HEK293 (cell line): ENCODE data around the gene ZMPSTE24.

Experiments
- CTCF ChIA-PET: fragments of 350-600 bp; formaldehyde crosslinking; extraction: SDS; loops from one replicate; lab custom pipeline; 2021; ENCODE audit warnings: antibody characterized with exemption; lab: Yijun Ruan, JAX
- POLR2A ChIA-PET: fragments of 300-600 bp; formaldehyde crosslinking; extraction: SDS; loops from one replicate; lab custom pipeline; 2020; ENCODE audit warnings: antibody characterized with exemption, inconsistent platforms; lab: Yijun Ruan, JAX
- H3K27ac ChIP-seq: fragments of 200-500 bp; sonication (Bioruptor generic); 2 replicates; pipeline ENCODE4 v1.5.1; 2014; ENCODE audit warnings: low read depth, low read length, control low read depth, inconsistent platforms; ENCODE audit errors: extremely low read depth
- H3K36me3 ChIP-seq, 2 experiments: fragments of 200-500 bp in 1 of 2; sonication (Bioruptor generic) in 1 of 2; 1 replicate in 1 of 2; 2 replicates in 1 of 2; pipeline ENCODE4 v1.5.1; 2014 to 2017; ENCODE audit warnings: inconsistent platforms in 2 of 2, low read length in 2 of 2; ENCODE audit not compliant: control insufficient read depth in 2 of 2, insufficient read depth in 1 of 2
- H3K4me1 ChIP-seq: fragments of 200-500 bp; sonication (Bioruptor generic); 2 replicates; pipeline ENCODE4 v1.5.1; 2014; ENCODE audit warnings: mild to moderate bottlenecking, low read length, inconsistent platforms; ENCODE audit not compliant: control insufficient read depth, insufficient read depth
- H3K4me3 ChIP-seq: 2 replicates; pipeline ENCODE4 v1.5.1; 2011; ENCODE audit warnings: low read depth, mild to moderate bottlenecking, control low read depth, low read length, moderate library complexity
- H3K9me3 ChIP-seq: fragments of 200-500 bp; sonication (Bioruptor generic); 2 replicates; pipeline ENCODE4 v1.5.1; 2014; ENCODE audit warnings: low read depth, low read length, inconsistent platforms; ENCODE audit not compliant: control insufficient read depth, insufficient read depth
- KLF10 ChIP-seq: fragments of 450-650 bp; IDR thresholded peaks from 2 replicates; pipeline ENCODE4 v1.5.1; 2018; ENCODE audit warnings: missing biosample characterization, mild to moderate bottlenecking, missing genetic modification characterization
- MYNN ChIP-seq: fragments of 450-650 bp; formaldehyde crosslinking; IDR thresholded peaks from 2 replicates; pipeline ENCODE4 v1.5.1; 2016; ENCODE audit warnings: missing biosample characterization, missing genetic modification characterization, borderline replicate concordance
- PRDM1 ChIP-seq: fragments of 450-650 bp; formaldehyde crosslinking; IDR thresholded peaks from 2 replicates; pipeline ENCODE4; 2016; ENCODE audit warnings: missing biosample characterization, missing genetic modification characterization
- SCRT1 ChIP-seq: fragments of 450-650 bp; formaldehyde crosslinking; IDR thresholded peaks from 2 replicates; pipeline ENCODE4 v1.5.1; 2016; ENCODE audit warnings: missing biosample characterization, missing genetic modification characterization, borderline replicate concordance
- SCRT2 ChIP-seq: fragments of 450-650 bp; formaldehyde crosslinking; IDR thresholded peaks from 2 replicates; pipeline ENCODE4 v1.5.1; 2016; ENCODE audit warnings: missing biosample characterization, missing genetic modification characterization
- TRIM28 ChIP-seq: IDR thresholded peaks from 2 replicates; pipeline ENCODE4 v1.6.1; 2011; ENCODE audit warnings: low read length, control low read depth, borderline replicate concordance
- ZBTB17 ChIP-seq: fragments of 450-650 bp; formaldehyde crosslinking; IDR thresholded peaks from 2 replicates; pipeline ENCODE4 v1.5.1; 2016; ENCODE audit warnings: missing biosample characterization, missing genetic modification characterization
- ZBTB8A ChIP-seq: fragments of 450-650 bp; formaldehyde crosslinking; IDR thresholded peaks from 2 replicates; pipeline ENCODE4 v1.5.1; 2016; ENCODE audit warnings: missing biosample characterization, missing genetic modification characterization
- ZNF202 ChIP-seq: fragments of 450-650 bp; formaldehyde crosslinking; IDR thresholded peaks from 2 replicates; pipeline ENCODE4 v1.5.1; 2016; ENCODE audit warnings: missing biosample characterization, missing genetic modification characterization, borderline replicate concordance
- ZNF221 ChIP-seq: fragments of 450-650 bp; formaldehyde crosslinking; IDR thresholded peaks from 2 replicates; pipeline ENCODE4 v1.5.1; 2017; ENCODE audit warnings: missing biosample characterization, missing genetic modification characterization, borderline replicate concordance
- ZNF354C ChIP-seq: fragments of 450-650 bp; formaldehyde crosslinking; IDR thresholded peaks from 2 replicates; pipeline ENCODE4 v1.5.1; 2016; ENCODE audit warnings: missing biosample characterization, missing genetic modification characterization, low read depth, borderline replicate concordance
- ZNF404 ChIP-seq: fragments of 450-650 bp; formaldehyde crosslinking; IDR thresholded peaks from 2 replicates; pipeline ENCODE4 v1.5.1; 2017; ENCODE audit warnings: missing biosample characterization, missing genetic modification characterization
- ZNF473 ChIP-seq: fragments of 450-650 bp; formaldehyde crosslinking; IDR thresholded peaks from 2 replicates; pipeline ENCODE4 v1.5.1; 2017; ENCODE audit warnings: missing biosample characterization, missing genetic modification characterization
- ZNF548 ChIP-seq: fragments of 450-650 bp; formaldehyde crosslinking; IDR thresholded peaks from 2 replicates; pipeline ENCODE4 v1.5.1; 2016; ENCODE audit warnings: missing biosample characterization, missing genetic modification characterization
- ZNF654 ChIP-seq: fragments of 450-650 bp; formaldehyde crosslinking; IDR thresholded peaks from 2 replicates; pipeline ENCODE4 v1.5.1; 2016; ENCODE audit warnings: low read depth, missing biosample characterization, missing genetic modification characterization
- ZNF660 ChIP-seq: fragments of 450-650 bp; IDR thresholded peaks from 2 replicates; pipeline ENCODE4 v1.5.1; 2018; ENCODE audit warnings: missing biosample characterization, mild to moderate bottlenecking, missing genetic modification characterization
- ZNF792 ChIP-seq: fragments of 450-650 bp; formaldehyde crosslinking; IDR thresholded peaks from 2 replicates; pipeline ENCODE4 v1.5.1; 2016; ENCODE audit warnings: missing biosample characterization, missing genetic modification characterization
- ZSCAN23 ChIP-seq: fragments of 450-650 bp; formaldehyde crosslinking; IDR thresholded peaks from 2 replicates; pipeline ENCODE4 v1.5.1; 2016; ENCODE audit warnings: missing biosample characterization, missing genetic modification characterization
- TF ChIP-seq, protein P1 (sequence below): fragments of 450-650 bp; formaldehyde crosslinking; conservative IDR thresholded peaks from 2 replicates; pipeline ENCODE4 v1.5.1; 2016; ENCODE audit warnings: low read depth, missing biosample characterization, missing genetic modification characterization
- TF ChIP-seq, protein P2 (sequence below): fragments of 450-650 bp; formaldehyde crosslinking; IDR thresholded peaks from 2 replicates; pipeline ENCODE4 v1.5.1; 2016; ENCODE audit warnings: missing biosample characterization, missing genetic modification characterization, low read depth
- TF ChIP-seq, protein P3 (sequence below): fragments of 450-650 bp; formaldehyde crosslinking; IDR thresholded peaks from 2 replicates; pipeline ENCODE4 v1.5.1; 2017; ENCODE audit warnings: missing biosample characterization, missing genetic modification characterization
- TF ChIP-seq, protein P4 (sequence below): fragments of 450-650 bp; formaldehyde crosslinking; IDR thresholded peaks from 2 replicates; pipeline ENCODE4 v1.5.1; 2016; ENCODE audit warnings: missing biosample characterization, missing genetic modification characterization
- TF ChIP-seq, protein P5 (sequence below): sonication (generic); formaldehyde crosslinking; IDR thresholded peaks from 2 replicates; pipeline ENCODE4 v1.8.1; 2022; ENCODE audit warnings: mild to moderate bottlenecking, moderate library complexity, missing genetic modification reagents

Gene ZMPSTE24

DNA sequence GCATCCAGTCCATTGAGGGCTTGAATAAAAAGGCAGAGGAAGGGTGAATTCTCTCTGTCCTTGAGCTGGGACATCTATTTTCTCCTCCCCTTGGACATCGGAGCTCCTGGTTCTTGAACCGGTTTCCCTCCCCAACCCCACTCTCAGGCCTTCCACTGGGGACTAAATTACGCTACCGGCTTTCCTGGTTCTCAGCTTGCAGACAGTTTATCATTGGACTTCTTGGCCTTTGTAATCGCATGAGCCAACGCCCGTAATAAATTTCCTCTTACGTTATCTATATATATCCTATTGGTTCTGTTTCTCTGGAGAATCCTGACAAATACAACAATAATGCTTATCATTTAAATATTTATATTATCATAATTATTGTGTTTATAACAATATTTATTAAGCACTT lies 79.4 kb downstream of the ZMPSTE24 start:
- no peaks in the 10 kb centered on the region for H3K36me3 ChIP-seq
- H3K4me3 ChIP-seq: no peak overlapping the region
- POLR2A ChIA-PET: interaction anchor here (1.8 kb wide), 1 partner anchor 193 kb away, joined by 4 read pairs; no protein-coding TSS in a partner anchor
- no peaks in the 10 kb centered on the region for H3K9me3 ChIP-seq
- CTCF ChIA-PET: interaction anchor here (0.6 to 7.1 kb wide), 21 partner anchors 9 to 615 kb away, joined by 3 to 132 read pairs (median 8); no protein-coding TSS in a partner anchor
- no peaks in the 10 kb centered on the region for H3K4me1 ChIP-seq
- H3K27ac ChIP-seq: no peak overlapping the region
- TF ChIP-seq, protein P1, sequence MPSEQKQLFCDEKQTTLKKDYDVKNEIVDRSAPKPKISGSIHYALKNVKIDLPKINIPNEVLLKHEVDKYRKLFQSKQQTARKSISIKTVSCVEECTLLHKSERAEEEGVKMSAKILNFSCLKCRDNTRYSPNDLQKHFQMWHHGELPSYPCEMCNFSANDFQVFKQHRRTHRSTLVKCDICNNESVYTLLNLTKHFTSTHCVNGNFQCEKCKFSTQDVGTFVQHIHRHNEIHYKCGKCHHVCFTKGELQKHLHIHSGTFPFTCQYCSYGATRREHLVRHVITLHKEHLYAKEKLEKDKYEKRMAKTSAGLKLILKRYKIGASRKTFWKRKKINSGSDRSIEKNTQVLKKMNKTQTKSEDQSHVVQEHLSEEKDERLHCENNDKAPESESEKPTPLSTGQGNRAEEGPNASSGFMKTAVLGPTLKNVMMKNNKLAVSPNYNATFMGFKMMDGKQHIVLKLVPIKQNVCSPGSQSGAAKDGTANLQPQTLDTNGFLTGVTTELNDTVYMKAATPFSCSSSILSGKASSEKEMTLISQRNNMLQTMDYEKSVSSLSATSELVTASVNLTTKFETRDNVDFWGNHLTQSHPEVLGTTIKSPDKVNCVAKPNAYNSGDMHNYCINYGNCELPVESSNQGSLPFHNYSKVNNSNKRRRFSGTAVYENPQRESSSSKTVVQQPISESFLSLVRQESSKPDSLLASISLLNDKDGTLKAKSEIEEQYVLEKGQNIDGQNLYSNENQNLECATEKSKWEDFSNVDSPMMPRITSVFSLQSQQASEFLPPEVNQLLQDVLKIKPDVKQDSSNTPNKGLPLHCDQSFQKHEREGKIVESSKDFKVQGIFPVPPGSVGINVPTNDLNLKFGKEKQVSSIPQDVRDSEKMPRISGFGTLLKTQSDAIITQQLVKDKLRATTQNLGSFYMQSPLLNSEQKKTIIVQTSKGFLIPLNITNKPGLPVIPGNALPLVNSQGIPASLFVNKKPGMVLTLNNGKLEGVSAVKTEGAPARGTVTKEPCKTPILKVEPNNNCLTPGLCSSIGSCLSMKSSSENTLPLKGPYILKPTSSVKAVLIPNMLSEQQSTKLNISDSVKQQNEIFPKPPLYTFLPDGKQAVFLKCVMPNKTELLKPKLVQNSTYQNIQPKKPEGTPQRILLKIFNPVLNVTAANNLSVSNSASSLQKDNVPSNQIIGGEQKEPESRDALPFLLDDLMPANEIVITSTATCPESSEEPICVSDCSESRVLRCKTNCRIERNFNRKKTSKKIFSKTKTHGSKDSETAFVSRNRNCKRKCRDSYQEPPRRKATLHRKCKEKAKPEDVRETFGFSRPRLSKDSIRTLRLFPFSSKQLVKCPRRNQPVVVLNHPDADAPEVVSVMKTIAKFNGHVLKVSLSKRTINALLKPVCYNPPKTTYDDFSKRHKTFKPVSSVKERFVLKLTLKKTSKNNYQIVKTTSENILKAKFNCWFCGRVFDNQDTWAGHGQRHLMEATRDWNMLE (tag by site-specific recombination): no peak
- TF ChIP-seq ZNF354C (tag by site-specific recombination) (no peak), KLF10 (no peak), ZNF221 (no peak)

DNA sequence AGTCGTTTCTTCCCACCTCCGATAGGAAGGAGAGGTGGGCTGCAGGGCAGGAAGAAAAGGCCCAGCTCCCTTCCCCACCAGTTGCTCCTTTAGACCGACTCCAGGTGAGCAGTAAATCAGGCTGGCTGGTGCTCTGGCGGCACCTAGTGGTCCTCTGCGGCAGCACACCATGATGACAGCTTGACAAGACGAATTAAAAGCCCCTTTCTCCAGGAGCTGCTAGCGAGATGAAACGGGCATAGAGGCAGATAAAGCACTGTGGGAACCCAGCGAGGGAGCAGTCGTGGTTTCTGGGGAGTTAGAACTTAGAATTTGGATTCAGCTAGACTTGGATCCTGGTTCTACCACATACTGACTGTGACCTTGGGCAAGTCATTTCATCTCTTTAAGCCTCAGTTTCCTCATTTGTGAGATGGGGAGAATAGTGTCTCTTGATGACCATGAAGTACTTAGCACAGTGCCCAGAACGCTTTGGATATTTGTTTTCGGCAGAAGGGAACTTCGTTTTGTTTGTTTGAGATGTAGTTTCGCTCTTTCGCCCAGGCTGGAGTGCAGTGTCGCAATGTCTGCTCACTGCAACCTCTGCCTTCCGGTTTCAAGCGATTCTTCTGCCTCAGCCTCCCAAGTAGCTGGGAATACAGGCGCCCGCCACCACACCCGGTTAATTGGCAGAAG lies 80.8 kb downstream of the ZMPSTE24 start:
- no peaks in the 10 kb centered on the region for H3K4me1 ChIP-seq
- H3K4me3 ChIP-seq: no peak overlapping the region
- POLR2A ChIA-PET: interaction anchor here (0.5 to 1.8 kb wide), 3 partner anchors 14 to 194 kb away, joined by 4 read pairs; no protein-coding TSS in a partner anchor
- no peak overlapping the region for H3K27ac ChIP-seq
- H3K9me3 ChIP-seq: no peaks in the 10 kb centered on the region
- H3K36me3 ChIP-seq: no peaks in the 10 kb centered on the region
- CTCF ChIA-PET: interaction anchor here (0.5 to 7.1 kb wide), 70 partner anchors 9 to 921 kb away, joined by 3 to 132 read pairs (median 4); no protein-coding TSS in a partner anchor
- TF ChIP-seq ZNF404 (no peak), ZNF354C (tag by site-specific recombination) (no peak), ZNF202 (tag by site-specific recombination) (no peak), ZNF473 (tag by site-specific recombination) (no peak), MYNN (peak; percentile 92), PRDM1 (no peak), ZNF660 (tag by site-specific recombination) (peak; percentile 62; the same call in 1 of the 2 replicates), ZBTB17 (0 out of 2 replicates have a peak, but pooled peaks have one; percentile 25), SCRT1 (peak; percentile 96), ZNF654 (tag by site-specific recombination) (peak; percentile 92), ZBTB8A (tag by site-specific recombination) (no peak), TRIM28 (no peak), ZNF548 (tag by site-specific recombination) (no peak), SCRT2 (tag by site-specific recombination) (peak; percentile 99), ZSCAN23 (tag by site-specific recombination) (no peak), ZNF792 (no peak)
- TF ChIP-seq, protein P2, sequence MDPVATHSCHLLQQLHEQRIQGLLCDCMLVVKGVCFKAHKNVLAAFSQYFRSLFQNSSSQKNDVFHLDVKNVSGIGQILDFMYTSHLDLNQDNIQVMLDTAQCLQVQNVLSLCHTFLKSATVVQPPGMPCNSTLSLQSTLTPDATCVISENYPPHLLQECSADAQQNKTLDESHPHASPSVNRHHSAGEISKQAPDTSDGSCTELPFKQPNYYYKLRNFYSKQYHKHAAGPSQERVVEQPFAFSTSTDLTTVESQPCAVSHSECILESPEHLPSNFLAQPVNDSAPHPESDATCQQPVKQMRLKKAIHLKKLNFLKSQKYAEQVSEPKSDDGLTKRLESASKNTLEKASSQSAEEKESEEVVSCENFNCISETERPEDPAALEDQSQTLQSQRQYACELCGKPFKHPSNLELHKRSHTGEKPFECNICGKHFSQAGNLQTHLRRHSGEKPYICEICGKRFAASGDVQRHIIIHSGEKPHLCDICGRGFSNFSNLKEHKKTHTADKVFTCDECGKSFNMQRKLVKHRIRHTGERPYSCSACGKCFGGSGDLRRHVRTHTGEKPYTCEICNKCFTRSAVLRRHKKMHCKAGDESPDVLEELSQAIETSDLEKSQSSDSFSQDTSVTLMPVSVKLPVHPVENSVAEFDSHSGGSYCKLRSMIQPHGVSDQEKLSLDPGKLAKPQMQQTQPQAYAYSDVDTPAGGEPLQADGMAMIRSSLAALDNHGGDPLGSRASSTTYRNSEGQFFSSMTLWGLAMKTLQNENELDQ: no peak
- TF ChIP-seq, protein P3, sequence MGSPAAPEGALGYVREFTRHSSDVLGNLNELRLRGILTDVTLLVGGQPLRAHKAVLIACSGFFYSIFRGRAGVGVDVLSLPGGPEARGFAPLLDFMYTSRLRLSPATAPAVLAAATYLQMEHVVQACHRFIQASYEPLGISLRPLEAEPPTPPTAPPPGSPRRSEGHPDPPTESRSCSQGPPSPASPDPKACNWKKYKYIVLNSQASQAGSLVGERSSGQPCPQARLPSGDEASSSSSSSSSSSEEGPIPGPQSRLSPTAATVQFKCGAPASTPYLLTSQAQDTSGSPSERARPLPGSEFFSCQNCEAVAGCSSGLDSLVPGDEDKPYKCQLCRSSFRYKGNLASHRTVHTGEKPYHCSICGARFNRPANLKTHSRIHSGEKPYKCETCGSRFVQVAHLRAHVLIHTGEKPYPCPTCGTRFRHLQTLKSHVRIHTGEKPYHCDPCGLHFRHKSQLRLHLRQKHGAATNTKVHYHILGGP (tag by site-specific recombination): no peak
- TF ChIP-seq, protein P4, sequence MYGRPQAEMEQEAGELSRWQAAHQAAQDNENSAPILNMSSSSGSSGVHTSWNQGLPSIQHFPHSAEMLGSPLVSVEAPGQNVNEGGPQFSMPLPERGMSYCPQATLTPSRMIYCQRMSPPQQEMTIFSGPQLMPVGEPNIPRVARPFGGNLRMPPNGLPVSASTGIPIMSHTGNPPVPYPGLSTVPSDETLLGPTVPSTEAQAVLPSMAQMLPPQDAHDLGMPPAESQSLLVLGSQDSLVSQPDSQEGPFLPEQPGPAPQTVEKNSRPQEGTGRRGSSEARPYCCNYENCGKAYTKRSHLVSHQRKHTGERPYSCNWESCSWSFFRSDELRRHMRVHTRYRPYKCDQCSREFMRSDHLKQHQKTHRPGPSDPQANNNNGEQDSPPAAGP (tag by site-specific recombination): no peak
- TF ChIP-seq, protein P5, sequence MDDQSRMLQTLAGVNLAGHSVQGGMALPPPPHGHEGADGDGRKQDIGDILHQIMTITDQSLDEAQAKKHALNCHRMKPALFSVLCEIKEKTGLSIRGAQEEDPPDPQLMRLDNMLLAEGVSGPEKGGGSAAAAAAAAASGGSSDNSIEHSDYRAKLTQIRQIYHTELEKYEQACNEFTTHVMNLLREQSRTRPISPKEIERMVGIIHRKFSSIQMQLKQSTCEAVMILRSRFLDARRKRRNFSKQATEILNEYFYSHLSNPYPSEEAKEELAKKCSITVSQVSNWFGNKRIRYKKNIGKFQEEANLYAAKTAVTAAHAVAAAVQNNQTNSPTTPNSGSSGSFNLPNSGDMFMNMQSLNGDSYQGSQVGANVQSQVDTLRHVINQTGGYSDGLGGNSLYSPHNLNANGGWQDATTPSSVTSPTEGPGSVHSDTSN: no peak
